DOHH2 (cell line): ENCODE data around the gene ZNF629.

ENCODE experiments used
- H3F3A ChIP-seq: fragments of 200-600 bp; sonication (generic), shearing (Covaris generic); 2 replicates; pipeline ENCODE4 v1.6.0; 2016; ENCODE audit warnings: antibody characterized with exemption, mild to moderate bottlenecking; ENCODE audit not compliant: control insufficient read depth, insufficient read depth
- H3K27ac ChIP-seq: fragments of 200-600 bp; sonication (generic); 2 replicates; pipeline ENCODE4 v1.5.1; 2014; ENCODE audit warnings: low read depth, mild to moderate bottlenecking, low read length, moderate library complexity
- H3K27me3 ChIP-seq: fragments of 200-600 bp; sonication (generic); 2 replicates; pipeline ENCODE4 v1.6.1; 2014; ENCODE audit warnings: mild to moderate bottlenecking, low read length, mixed read lengths; ENCODE audit not compliant: control insufficient read depth
- H3K36me3 ChIP-seq: fragments of 200-600 bp; sonication (generic); 2 replicates; pipeline ENCODE4 v1.6.1; 2014; ENCODE audit warnings: mild to moderate bottlenecking, low read length, moderate library complexity, mixed read lengths; ENCODE audit not compliant: control insufficient read depth
- H3K4me1 ChIP-seq: fragments of 200-600 bp; sonication (generic); 2 replicates; pipeline ENCODE4 v1.6.1; 2014; ENCODE audit warnings: mild to moderate bottlenecking, low read length, mixed read lengths; ENCODE audit not compliant: control insufficient read depth
- H3K4me2 ChIP-seq: fragments of 200-600 bp; sonication (generic); 2 replicates; pipeline ENCODE4 v1.6.0; 2014; ENCODE audit warnings: mild to moderate bottlenecking, low read length, moderate library complexity
- H3K4me3 ChIP-seq: fragments of 200-600 bp; sonication (generic); 2 replicates; pipeline ENCODE4 v1.5.1; 2014; ENCODE audit warnings: mild to moderate bottlenecking, low read length, mixed read lengths
- H3K79me2 ChIP-seq: fragments of 200-600 bp; sonication (generic); 2 replicates; pipeline ENCODE4 v1.6.1; 2014; ENCODE audit warnings: mild to moderate bottlenecking, low read length, mixed read lengths; ENCODE audit not compliant: control insufficient read depth
- H3K9me2 ChIP-seq: fragments of 200-600 bp; sonication (generic); replicated peaks from 2 replicates; pipeline ENCODE4 v1.6.1; 2014; ENCODE audit warnings: mild to moderate bottlenecking, low read length, mixed read lengths; ENCODE audit not compliant: control insufficient read depth
- H3K9me3 ChIP-seq: fragments of 200-600 bp; sonication (generic); 2 replicates; pipeline ENCODE4 v1.6.1; 2014; ENCODE audit warnings: antibody characterized with exemption, low read length, mixed read lengths; ENCODE audit not compliant: control insufficient read depth, insufficient read depth
- H4K20me1 ChIP-seq: fragments of 200-600 bp; sonication (generic); 2 replicates; pipeline ENCODE4 v1.6.0; 2014; ENCODE audit warnings: low read depth, mild to moderate bottlenecking, antibody characterized with exemption, low read length, moderate library complexity; ENCODE audit not compliant: control insufficient read depth, insufficient read depth
- CTCF ChIP-seq: fragments of 200-600 bp; sonication (generic); IDR thresholded peaks from one replicate; pipeline ENCODE4 v1.5.1; 2014; ENCODE audit warnings: antibody characterized with exemption, mild to moderate bottlenecking, low read depth, low read length; ENCODE audit not compliant: poor library complexity, severe bottlenecking
- EZH2phosphoT487 ChIP-seq: fragments of 200-600 bp; sonication (generic); IDR thresholded peaks from 2 replicates; pipeline ENCODE4 v1.6.1; 2017; ENCODE audit warnings: borderline replicate concordance, mild to moderate bottlenecking, antibody characterized with exemption, low read length, moderate library complexity, mixed read lengths

The ZNF629 gene

DNA sequence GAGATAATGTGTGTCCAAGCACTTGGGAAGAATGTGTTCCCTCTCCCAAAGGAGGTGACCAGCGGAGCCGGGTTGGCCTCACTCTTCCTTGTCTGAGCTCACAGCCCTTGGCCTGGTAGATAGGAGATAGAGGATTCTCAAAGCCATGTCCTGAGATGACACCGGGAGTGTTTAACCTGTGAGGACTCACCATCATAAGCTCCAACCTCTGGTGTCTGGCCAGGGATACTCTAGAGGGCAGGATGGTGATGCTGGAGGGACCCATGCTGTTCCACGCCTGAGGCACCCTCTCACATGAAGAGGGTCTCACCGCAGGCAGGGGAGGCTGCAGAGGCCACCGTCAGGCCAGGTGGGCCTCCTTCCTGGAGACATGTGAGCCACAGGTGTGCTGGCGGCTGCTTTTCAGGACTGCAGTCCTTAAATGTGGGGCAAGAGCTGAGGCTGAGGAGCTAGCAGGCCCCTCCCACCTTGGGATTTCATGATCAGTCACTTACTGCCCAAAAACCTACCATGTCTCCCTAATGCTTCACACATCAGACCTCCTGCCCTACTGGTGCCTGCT, 6.6 kb upstream of the ZNF629 start:
- H3K79me2 ChIP-seq = no peaks in the 10 kb centered on the region
- H3K9me3 ChIP-seq = no peaks in the 10 kb centered on the region
- H3K9me2 ChIP-seq = no peaks in the 10 kb centered on the region
- no peaks in the 10 kb centered on the region for H3K36me3 ChIP-seq
- no peak overlapping the region for H3K4me2 ChIP-seq
- H3K27ac ChIP-seq = no peak overlapping the region
- no peaks in the 10 kb centered on the region for H4K20me1 ChIP-seq
- H3K4me1 ChIP-seq = no peaks in the 10 kb centered on the region
- H3K4me3 ChIP-seq = no peak overlapping the region
- no peaks in the 10 kb centered on the region for H3F3A ChIP-seq
- no peaks in the 10 kb centered on the region for H3K27me3 ChIP-seq
- TF ChIP-seq EZH2phosphoT487 (no peak), CTCF (no peak)

DNA sequence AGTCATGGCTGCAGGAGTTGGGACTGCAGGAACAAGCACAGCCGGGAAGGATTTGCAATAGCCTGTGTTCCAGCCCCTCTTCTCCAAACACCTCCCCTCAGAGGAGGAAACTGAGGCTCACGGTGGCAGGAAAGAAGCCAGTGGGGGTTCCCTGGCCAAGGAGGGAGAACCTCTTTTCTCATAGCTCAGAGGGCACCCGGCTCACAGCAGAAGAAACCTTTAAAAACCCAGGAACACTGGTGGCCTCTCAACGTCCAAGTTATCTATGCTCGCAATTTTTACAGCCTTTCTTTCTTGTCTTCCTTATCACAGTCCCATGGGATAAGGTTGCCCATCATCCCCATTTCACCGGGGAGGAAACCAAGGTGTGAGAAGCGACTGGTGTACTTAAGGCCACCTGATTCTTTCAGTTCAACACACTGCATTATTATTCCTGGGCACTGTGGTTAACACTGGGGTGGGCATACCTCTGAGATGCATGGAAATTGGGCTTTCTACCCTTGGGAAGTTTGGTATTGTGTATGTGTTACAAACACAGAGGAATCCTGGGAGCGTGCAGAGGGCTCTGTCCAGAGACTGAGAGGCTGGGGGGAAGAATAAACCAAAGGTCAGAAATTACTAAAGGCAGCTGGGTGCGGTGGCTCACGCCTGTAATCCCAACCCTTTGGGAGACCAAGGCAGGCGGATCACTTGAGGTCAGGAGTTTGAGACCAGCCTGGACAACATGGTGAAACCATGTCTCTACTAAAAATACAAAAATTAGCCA, 791 bp upstream of the ZNF629 start:
- no peaks in the 10 kb centered on the region for H3K9me2 ChIP-seq
- H3K27me3 ChIP-seq = no peaks in the 10 kb centered on the region
- TF ChIP-seq EZH2phosphoT487 (no peak), CTCF (no peak)
- H3K27ac ChIP-seq = no peak overlapping the region
- H3K4me1 ChIP-seq = peaks cover 19% of the 10 kb centered on the region
- peaks cover 21% of the 10 kb centered on the region for H3K79me2 ChIP-seq
- no peaks in the 10 kb centered on the region for H3F3A ChIP-seq
- peak overlapping the region; percentile 83 for H3K4me3 ChIP-seq
- peak overlapping the region; percentile 63 for H3K4me2 ChIP-seq
- H4K20me1 ChIP-seq = no peaks in the 10 kb centered on the region
- peaks cover 10% of the 10 kb centered on the region for H3K36me3 ChIP-seq
- H3K9me3 ChIP-seq = no peaks in the 10 kb centered on the region

DNA sequence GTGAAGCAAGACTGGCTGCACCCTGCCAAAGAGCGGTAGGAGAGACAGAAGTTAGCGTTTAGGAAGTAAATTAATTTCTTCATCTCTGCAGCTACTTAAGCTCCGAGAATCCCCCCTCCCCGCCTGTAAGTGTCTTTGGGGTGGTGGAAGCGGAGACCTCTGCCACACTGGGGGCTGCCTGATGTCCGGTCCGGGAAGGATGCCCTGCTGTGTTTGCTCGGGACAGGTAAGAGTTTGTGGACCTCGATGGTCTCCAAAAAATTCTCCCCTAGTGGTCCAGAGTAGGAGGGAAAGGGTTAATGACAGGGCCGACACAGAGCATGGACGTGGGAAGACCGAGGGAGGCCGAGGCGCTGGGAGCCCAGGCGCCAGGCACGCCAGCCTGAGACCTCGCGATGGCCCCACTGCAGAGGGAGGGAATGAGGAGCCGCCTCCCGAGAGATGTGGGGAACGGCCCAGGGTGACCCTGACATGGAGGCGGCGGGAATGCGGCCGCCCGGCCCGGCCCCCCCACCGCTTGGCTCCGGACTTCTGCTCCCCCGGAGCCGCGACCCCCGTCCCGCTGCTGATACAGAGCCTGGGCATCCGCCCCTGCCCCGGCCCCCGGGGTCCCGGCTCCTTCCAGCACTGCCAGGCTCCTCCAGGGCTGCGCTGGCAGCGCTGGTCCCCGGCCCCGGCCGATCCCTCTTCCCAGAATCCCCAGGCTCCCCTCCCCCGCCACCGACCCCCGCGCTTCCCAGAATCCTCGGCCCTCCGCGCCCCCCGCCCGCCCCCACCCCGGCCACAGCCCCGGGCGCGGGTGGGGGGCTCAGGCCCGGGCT, 680 bp downstream of the ZNF629 start:
- Histone ChIP-seq H3K4me2 (peak overlapping the region; percentile 63), H3K4me1 (peaks cover 19% of the 10 kb centered on the region), H3K36me3 (peaks cover 14% of the 10 kb centered on the region), H3K27ac (no peak overlapping the region), H3K4me3 (peak overlapping the region; percentile 83), H3K9me2 (no peaks in the 10 kb centered on the region), H3K79me2 (peaks cover 21% of the 10 kb centered on the region), H4K20me1 (no peaks in the 10 kb centered on the region), H3K9me3 (no peaks in the 10 kb centered on the region), H3F3A (no peaks in the 10 kb centered on the region), H3K27me3 (no peaks in the 10 kb centered on the region)
- no peak for TF ChIP-seq EZH2phosphoT487
- TF ChIP-seq CTCF = no peak
